Astrocyte of the cerebellum (primary cell): ENCODE results near the gene FSTL4.

Experiments
- DNase-seq: peaks from one replicate; pipeline ENCODE4 v3.0.0-alpha.2; 2011; ENCODE audit warnings: low read depth
- H3K4me3 ChIP-seq: 2 replicates; pipeline ENCODE4 v1.5.1; 2011; ENCODE audit warnings: mild to moderate bottlenecking, low read depth, low read length, moderate library complexity
- in situ Hi-C: cut with HindIII; loops from 2 replicates; pipeline ENCODE4 v1.10.0; 2017; ENCODE audit warnings: low sequenced_read_pairs
- TF ChIP-seq, protein P1 (sequence below): IDR thresholded peaks from 2 replicates; pipeline ENCODE4 v1.5.1; 2012; ENCODE audit warnings: low read length, low read depth, moderate library complexity, mild to moderate bottlenecking; ENCODE audit errors: missing control alignments

Gene FSTL4

DNA sequence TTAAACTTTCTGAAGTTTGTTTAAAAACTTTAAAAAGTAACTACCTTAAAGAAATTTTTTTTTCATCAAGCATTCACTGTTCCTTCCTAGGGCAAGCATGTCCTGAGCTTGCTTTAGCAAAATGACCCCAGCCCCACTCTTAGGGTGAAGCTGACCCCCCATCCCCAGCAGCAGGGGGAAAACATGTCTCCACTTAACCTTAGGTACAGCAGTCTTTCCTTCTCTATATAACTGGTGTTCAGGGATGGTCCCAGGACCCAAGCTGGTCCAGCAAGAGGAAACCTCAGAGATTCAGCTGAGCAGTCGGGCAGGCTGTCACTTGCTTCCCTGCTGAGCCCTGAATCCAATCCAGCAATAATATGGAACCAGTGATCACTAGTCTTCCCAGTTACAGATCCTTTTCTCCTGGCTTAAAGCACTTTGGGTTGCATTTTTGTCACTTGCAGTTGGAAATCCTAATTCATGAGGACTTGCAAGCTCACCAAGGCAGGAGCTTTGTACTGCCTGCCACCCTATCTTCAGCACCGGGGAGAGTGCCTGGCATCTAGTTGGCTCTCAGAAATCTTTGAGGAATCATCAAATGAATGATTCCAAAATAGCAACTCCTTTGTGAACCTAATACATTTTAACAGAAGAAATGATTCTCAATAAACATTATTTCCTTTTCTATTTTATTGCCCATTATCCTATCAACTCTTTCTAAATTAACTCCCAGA is 91.2 kb downstream of the FSTL4 start:
- no peak for DNase-seq
- in situ Hi-C loops = no loop called here
- TF ChIP-seq, protein P1, sequence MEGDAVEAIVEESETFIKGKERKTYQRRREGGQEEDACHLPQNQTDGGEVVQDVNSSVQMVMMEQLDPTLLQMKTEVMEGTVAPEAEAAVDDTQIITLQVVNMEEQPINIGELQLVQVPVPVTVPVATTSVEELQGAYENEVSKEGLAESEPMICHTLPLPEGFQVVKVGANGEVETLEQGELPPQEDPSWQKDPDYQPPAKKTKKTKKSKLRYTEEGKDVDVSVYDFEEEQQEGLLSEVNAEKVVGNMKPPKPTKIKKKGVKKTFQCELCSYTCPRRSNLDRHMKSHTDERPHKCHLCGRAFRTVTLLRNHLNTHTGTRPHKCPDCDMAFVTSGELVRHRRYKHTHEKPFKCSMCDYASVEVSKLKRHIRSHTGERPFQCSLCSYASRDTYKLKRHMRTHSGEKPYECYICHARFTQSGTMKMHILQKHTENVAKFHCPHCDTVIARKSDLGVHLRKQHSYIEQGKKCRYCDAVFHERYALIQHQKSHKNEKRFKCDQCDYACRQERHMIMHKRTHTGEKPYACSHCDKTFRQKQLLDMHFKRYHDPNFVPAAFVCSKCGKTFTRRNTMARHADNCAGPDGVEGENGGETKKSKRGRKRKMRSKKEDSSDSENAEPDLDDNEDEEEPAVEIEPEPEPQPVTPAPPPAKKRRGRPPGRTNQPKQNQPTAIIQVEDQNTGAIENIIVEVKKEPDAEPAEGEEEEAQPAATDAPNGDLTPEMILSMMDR = no peak
- no peak overlapping the region for H3K4me3 ChIP-seq

- in situ Hi-C loops = no loop called here
- H3K4me3 ChIP-seq = no peak overlapping the region
- TF ChIP-seq, protein P1 = no peak
- DNase-seq = no peak
Observed at GRCh38 chr5:133520062-133520461, 92.3 kb downstream of the FSTL4 start.

- H3K4me3 ChIP-seq = no peak overlapping the region
- in situ Hi-C loops = no loop called here
- no peak for DNase-seq
- TF ChIP-seq, protein P1 = no peak
Observed at GRCh38 chr5:133519191-133519590, 93.2 kb downstream of the FSTL4 start.

DNA sequence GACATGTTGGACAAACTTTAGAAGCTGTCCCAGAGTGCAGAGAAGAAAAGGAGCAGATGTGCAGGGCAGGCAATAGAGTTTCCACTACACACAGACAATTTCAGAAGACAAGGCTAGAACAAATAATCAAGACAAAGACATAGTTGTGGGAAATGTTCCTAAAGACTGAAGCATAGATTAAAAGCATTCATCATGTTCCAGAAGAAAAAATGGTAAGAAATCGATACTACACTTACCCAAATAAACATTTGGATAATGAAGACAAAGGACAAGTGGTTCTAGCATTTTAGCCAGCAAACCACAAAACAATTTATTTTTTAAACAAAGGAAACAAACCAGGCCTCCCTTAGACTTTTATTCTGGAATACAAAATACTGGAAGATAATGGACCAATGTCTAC is 97.9 kb downstream of the FSTL4 start:
- in situ Hi-C loops = no loop called here
- no peak overlapping the region for H3K4me3 ChIP-seq
- TF ChIP-seq, protein P1 = no peak
- DNase-seq = no peak

- H3K4me3 ChIP-seq = no peak overlapping the region
- in situ Hi-C loops = no loop called here
- DNase-seq = no peak
- TF ChIP-seq, protein P1 = no peak
Observed at GRCh38 chr5:133512896-133513295, 99.4 kb downstream of the FSTL4 start.

GRCh38 chr5:133511653-133512235 is 100.6 kb downstream of the FSTL4 start:
- in situ Hi-C loops = no loop called here

More at GRCh38 chr5:133511653-133512235, 100.6 kb downstream of the FSTL4 start:
- no peak for DNase-seq
- TF ChIP-seq, protein P1 = no peak
- no peak overlapping the region for H3K4me3 ChIP-seq
